Measurements from ENCODE around the gene FANK1.
A peak's percentile ranks its signal among the peaks of the same experiment; 100 is the strongest.

The FANK1 gene, protein sequence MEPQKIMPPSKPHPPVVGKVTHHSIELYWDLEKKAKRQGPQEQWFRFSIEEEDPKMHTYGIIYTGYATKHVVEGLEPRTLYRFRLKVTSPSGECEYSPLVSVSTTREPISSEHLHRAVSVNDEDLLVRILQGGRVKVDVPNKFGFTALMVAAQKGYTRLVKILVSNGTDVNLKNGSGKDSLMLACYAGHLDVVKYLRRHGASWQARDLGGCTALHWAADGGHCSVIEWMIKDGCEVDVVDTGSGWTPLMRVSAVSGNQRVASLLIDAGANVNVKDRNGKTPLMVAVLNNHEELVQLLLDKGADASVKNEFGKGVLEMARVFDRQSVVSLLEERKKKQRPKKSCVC

DNA sequence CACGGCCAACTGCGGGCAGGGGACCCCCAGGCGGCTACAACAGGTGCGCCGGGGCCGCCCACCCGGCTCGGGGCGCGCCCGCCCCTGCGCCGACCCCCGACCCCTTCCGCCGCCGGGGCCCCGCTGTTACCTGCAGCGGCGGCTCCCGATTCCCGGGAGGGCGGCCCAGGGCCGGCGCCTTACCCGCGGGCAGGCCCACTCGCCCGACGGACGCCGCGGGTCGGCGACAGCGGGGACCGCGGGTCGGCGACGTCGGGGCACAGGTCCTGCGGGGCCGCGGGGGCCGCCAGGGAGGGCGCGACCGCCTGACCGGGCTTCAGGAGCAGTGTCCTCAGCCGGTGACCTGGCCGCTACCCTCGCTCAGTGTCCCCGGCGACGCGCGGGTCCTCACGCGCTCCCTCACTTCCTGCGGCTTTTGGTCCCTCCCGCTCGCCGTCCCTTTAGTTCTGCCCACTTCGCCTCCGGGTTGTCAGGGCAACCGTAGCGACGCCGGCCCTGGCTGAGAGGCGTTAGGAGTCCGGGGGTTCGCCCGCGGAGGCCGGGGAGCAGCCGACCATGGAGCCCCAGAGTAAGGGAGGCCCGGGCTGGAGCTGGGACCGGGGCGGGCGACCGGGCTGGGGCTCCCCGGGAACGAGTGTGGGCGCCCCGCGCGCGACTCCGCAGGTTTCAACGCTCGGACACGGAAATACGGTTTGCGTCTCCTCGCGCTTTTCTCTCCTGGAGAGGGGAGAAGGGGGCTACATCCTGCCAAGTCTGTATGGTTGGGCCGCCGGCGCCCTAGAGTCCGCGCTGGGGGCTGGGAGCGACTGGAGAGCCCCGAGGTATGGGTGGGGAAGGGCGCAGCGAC, at the start of gene FANK1:
Gene FANK1, plus strand, starts transcription at position 477 of the 847 bp plus-strand sequence. Its CDS starts 79 bp downstream, at position 556.
- peak; percentile 14 to 88 (median 71) for DNase-seq

DNA sequence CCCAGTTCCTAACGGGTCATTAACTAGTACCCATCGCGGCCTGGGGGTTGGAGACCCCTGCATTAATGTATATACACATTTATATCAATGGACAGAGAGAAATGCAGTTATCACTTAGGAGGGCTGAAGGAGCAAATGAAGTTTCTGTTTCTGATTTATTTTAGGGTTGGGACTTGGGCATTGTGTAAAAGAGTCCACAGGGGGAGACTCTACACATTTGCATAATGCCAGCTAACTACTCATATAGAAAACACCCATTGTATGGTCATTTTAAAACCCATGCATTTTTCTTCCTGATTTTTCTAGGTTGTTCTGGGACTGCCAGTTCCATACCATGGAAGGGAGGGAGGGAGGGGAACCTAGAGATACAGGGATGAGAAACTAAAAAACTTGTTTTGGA, 49.5 kb upstream of the FANK1 start:
- DNase-seq = no peak

DNA sequence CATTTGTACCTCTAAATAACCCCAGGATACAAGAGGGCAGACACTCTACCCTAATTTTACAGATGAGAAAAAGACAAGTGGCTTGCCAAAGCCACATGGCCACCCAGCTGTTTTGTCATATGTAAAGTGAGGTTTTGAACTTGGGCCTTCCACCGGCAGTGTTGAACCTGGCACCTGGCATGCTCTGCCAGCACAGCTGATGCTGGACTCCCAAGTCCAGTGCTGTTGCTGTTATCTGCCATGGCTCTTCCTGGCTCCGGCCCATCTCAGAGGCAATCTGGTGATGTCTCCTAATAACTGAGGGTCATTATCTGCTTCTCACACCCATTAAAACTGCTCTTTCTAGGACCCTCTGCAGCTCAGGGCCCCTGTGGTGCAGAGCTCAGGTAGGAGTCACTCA, 48.0 kb upstream of the FANK1 start:
- DNase-seq = no peak

DNA sequence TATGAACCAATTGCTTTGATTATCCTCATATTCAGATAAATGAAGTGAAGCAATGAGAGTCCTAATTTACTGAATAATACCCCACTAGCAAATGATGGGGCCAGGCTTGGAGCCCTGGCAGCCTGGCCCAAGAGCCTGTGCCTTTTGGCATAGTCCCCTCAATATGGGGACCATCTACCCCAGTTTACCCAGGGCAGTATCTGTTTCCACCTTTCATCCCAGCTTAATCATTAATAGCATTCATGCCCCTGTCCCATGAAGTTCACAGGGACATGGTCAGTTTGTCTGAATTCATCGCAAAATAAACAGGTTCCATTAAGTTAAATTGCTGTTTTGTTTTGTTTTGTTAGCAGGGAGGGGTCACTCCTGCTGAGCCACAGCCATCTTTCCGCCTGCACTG, 47.5 kb upstream of the FANK1 start:
- DNase-seq = no peak

DNA sequence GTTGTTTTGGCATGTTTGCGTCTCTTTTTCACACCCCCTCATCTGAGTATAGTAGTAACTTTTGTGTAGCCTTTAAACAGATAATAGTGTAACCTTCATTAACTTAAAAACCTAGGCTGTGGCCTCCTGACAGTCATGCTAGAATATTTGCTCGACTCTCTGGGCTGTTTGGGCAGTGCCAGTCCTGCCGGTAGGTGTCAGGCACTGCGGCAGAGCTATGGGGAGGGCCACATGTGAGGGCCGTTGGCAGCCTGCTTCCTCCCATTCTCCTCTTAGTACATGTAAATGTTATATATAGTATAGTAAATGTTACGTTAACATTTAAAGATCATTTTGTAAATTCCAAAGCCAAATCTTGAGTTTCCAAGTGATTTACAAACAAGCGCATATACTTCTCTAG, 46.9 kb upstream of the FANK1 start:
- no peak for DNase-seq

DNA sequence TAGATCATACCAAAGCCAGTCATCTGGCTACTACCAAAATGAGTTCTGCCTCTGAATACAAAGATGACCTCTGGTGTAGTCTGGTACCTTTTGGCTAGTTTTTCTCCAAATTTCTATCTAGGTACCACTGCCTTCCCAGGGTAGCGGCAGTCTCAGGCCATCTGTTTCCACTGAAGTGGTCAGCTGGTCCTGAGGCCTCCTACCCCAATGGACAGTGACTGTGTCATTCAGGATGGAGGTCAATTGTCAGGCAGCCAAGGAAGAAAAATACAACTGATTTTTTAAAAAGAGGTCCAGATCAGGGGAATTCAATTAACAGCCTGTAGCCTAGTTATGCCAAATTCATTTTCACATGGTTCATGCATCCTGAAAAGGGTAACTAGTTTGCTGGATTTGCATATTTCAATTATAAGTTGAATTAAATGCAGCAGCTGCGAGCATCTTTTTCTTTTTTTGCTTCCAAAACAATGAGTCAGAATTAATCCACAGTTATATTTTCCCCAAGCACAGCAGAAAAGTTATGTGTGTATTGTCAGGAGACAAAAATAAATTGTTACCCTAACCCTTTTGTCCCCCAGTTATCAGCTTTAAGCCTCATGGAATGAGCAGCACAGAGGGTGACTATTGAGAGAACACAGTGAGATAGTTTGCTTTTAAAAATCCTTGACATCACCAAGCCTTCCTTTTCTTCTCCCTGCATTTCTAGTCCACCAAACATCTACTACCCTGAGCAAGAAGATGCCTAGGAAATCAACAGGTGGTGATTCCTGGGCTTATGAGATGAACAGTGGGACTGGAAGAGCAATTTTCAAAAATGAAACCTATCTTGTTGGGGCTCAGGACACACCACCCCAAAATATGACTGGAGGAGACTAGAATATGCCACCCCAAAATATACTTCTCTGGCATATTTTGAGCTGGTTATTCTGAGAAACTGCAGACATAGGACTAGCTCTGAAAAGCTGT, 45.3 kb upstream of the FANK1 start:
- DNase-seq = no peak

DNA sequence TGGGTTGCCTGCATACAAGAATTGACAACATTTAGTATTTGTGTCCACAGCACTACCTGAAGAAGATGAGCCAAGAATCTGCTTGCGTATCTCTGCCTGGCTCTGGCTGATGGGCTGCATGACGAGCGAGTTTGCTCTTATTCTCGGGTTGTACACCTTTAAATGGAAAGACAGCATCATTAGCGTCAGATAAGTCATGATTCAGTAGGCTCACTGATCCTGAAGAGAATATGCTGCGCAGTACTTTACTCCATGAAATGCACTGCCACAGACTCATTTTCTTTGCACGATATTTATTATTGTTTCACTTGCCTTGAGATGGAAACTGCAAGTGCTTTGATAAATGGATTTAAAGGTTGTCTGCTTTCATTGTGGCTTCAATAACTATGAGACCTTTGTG, 43.9 kb upstream of the FANK1 start:
- no peak for DNase-seq

DNA sequence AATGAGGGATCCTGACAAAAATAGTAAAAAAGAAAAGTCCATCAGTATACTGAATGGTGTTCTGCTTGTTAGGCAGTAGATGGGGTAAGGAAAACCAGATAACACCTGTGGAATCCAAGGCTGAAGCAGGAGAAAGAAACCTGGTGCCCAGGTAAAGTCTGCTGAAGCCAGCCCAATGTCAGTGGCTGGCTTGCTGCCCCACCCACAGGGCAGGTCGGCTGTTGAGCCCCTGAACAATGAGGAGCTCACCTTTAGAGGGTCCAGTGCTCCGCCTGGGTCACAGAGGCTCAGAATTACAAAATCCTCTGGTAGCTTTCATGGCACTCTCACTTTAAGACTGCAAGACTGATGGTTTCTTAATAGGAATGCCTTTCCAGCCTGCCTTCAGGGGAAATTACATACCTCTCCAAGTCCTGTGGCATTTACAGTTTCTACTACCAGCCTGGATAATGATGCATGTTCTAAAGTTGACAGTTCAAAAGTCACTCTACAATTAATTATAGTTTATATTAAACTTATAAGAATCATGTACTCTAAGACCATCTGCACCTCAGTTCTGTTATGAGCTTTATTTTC, 39.1 kb upstream of the FANK1 start:
- no peak for DNase-seq

DNA sequence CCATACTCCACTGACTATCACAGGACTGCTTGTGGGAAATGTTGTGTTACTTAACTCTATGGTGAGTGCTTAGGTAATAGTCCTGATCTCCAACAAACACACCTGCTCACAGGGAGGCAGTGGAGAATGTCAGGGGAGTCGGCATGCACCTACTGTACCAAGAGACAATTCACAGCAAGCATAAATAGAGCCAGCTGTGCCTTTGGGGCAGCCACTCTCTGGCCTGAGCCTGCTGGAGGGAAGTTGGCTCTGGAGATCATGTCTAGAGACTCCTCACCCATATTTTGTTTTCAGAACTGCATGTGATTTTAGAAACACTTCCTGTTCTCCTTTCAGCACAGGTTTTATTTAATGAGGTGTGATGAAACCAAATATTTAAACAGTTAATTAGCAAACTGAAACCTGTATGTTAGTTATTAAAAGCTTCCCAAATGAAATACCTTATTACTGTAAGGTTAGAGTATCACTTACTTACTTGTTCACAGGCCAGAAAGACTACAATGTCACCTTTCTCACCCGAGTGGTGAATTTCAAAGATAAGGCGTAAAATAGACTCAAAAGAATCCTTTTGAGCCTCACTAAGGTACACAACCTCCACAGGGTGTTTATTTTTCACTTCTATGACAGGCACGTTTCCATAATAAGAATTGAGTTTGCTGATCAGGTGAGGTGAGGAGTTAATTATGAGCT, 37.1 kb upstream of the FANK1 start:
- DNase-seq = no peak

DNA sequence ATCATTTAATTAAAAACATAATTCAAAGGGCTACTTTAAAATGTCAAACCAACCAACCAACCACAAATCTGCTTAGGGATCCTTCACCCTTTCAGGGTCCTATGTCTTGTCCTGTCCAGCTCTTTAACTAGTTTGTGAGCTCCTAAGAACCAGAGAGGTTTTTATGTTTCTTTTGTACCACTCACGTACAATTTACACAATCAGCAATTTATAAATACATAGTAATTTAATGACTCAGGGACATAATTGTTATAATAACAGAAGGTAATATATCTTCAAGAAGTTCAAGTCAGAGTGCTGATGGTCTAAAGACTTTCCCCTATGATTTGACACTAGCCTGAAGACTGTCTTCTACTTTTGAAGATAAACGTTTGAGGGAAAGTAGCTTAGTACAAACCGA, 31.2 kb upstream of the FANK1 start:
- DNase-seq = no peak

DNA sequence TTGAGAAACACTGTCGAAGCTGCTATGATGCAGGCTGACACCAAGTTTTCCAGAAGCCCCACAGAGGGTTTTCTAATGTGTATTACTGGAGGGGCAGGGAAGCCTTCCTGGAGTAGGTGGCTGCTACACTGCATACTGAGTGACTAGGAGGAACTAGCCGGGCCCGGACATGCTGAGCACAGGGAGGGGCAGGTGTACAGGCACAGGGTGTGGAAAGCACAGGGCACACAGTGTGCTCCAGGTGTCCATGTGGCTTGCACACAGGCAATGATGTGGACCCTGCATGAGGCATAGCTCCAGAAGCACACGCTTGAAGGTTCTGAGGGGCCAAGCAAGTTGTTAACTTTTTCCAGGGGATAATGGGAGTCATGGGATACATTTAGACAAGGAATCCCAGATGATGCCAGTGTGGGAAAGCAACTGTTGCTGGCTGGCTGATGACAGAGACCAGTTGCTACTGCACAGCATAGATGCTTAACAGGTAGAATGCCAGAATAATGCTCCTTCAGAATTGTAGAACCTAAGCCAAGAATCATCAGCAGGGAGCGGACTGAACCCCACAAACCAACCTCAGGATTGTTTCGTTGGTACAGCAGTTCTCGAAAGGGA, 29.8 kb upstream of the FANK1 start:
- no peak for DNase-seq

DNA sequence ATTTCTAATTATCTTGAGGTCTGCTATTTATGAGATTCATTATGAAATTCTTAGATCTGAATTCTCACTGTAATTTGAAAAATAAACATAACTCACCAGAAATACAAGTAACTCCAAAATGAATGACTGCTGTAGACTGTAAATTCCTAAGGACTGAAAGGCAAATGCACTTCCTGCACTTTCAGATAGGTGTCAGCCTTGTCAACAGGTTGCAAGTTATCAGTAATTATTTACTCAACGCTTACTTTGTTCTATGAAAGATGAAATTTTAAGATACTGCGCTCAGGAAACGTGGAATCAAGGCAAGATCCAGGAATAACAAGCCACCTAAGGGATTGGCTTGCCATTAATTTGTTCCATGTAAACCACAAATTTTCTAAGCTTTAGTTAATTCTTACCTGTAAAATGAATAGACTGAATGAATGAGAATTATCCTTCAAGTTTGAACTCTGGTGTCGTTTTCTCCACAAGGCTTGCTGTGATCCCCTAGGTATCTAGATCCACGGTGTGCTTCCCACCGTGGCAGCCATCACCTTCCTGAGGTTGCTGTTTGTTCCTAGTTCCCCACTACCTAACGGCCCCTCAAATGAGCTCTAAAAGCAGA, 27.9 kb upstream of the FANK1 start:
- DNase-seq = peak in 1 of 56 donors; percentile 8

DNA sequence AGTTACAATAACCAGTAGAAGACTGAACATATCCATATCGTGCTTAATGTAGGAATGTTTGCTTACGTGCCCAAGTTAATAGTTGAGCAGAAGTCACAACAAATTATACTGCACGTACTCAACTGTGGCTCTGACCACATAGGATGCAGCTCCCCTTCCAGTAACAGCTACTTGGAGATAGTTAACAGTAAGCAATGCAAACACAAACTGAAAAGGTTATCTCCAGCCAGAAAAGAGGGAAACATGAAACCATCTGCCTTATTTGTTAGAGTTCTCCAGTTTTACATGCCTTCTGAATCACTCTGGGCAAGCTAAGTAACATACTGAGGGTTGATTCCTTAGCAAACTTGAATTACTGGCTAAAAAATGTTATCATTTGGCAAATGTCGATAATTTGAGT, 25.0 kb upstream of the FANK1 start:
- no peak for DNase-seq

DNA sequence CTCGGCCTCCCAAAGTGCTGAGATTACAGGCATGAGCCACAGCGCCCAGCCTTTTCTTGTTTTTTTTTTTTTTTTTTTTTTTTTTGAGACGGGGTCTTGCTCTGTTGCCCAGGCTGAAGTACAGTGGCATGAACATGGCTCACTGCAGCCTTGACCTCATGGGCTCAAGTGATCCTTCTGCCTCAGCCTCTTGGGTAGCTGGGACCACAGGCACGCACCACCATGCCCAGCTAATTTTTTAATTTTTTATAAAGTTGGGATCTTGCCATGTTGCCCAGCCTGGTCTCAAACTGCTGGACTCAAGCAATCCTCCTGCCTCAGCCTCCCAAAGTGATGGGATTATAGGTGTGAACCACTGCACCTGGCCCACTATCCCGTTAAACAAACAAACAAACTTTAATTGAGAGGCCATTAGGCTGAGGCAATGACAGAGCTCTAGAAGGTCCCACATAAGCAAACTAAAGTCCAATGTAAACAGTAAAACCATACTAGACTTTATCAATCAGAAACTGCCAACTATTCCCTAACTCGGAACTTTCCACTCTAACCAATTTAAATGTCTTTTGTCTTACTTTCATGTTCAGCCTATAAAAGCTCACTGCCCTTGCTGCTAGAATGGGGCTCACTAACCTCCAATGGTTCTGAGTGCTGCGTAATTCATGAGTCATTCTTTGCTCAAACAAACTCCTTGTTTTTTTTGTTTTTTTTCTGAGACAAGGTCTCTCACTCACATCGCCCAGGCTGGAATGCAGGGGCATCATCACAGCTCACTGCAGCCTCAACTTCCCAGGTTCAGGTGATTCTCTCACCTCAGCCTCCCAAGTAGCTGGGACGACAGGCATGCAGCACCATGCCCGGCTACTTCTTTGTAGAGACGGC, 17.2 kb upstream of the FANK1 start:
- no peak for DNase-seq

DNA sequence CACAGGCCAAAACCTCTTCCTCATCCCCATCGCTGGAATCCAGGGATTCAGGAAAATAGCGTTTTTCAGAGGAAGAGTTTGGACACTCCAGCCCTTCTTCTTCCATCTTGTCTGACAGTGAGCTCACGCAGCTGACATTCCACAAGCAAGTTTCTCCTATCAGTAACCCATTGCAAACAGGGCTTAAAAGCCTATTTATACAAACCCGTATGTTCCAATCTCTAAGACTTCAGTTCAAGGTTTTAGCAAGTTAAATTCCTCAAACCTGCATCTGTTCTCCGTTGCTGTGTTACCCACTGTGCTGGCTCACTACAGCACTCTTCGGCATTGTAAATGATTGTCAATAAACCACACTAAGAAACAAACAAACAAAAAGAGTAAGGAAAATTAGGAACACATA, 15.6 kb upstream of the FANK1 start:
- DNase-seq = no peak

DNA sequence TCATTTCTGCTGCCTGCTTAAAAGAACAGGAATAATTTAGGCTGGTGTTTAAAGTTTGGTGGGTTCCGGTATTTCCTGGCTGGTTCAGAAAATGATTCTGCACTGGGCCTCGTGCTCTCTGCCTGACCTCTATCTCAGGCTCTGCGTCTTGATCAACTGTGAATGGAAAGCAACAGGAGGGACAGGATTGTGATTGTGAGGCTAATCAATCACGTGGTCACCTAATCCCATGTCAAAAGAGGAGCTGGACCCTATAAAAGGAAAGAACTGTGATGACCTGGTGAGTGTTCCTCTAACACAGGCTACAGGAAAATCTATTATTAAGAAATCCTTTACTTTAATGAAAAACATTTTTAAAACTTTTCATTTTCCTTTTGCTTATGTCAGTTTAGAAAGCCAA, 15.2 kb upstream of the FANK1 start, which contains the start of gene DHX32:
Gene DHX32, minus strand, starts transcription at position 101 of the 400 bp plus-strand sequence. CDS start 468 bp downstream, outside the sequence.
- DNase-seq = no peak

DNA sequence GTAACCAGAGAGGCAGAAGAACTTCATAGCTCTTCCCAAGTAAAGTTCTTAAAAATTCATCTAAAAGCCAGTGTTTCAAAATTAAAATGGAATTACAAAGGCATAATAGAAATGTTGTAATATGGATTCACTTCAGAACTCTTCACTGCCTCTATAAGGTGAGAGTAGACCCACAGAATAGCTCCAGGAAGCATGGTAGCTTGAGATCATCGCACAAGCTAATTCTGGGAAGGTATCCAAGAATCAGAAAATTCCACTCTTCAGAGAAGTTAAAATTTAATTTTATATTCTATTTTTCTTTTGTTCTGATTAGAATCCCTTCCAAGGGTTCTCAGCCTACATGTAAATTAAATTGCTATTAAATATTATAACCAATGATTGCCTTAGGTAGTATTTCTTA, 13.8 kb upstream of the FANK1 start:
- DNase-seq = no peak

DNA sequence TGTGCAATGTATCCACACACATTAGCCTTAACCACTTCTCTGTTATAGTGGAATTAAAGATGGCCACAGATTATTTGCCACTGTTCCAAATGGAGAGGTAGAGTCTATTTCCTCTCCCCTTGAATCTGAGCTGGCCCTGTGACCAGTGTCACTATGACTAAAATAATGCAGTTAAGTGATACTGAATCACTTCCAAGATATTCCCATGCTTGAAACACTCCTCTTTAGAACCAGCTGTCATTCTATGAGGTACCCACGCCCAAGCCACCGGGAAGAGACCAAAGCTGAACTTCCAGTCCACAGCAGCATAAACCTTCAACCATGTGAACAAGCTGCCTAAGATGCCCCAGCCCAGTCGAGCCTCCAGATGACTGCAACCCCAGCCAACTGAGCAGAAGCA, 13.2 kb upstream of the FANK1 start:
- DNase-seq = no peak

Measured in amygdala (tissue), 56 donors.